MM.1S (cell line): ENCODE data around the gene KRT73.
"Not testable (repeated sequence)": the region's sequence is repeated elsewhere in the genome, so short reads cannot be mapped to it uniquely, and the experiment has no call there.

Source experiments
- CTCF ChIP-seq: fragments of 300-600 bp; sonication (generic); IDR thresholded peaks from 2 replicates; pipeline ENCODE4 v1.5.1; 2016; ENCODE audit warnings: antibody characterized with exemption, low read length, mixed read lengths
- EZH2 ChIP-seq: fragments of 300-600 bp; sonication (generic); optimal IDR thresholded peaks from 2 replicates; pipeline ENCODE3; 2017; ENCODE audit warnings: low read depth, mild to moderate bottlenecking, antibody characterized with exemption, low read length, mixed read lengths
- EZH2phosphoT487 ChIP-seq: fragments of 300-600 bp; sonication (generic); IDR thresholded peaks from 2 replicates; pipeline ENCODE4 v1.6.1; 2018; ENCODE audit warnings: antibody characterized with exemption, low read length

- TF ChIP-seq CTCF, EZH2, EZH2phosphoT487: not testable (repeated sequence)
These were observed 24.1 kb downstream of the KRT73 start for GRCh38 chr12:52594237-52594636.
